K562 (cell line): ENCODE measurements around the gene DENND6A. TPM values are rescaled to one million over a fixed set of nuclear protein-coding genes. Genes with fewer than 3 reads are reported as not detected.

Source experiments
- FOXA1 ChIP-seq: fragments of 450-650 bp; IDR thresholded peaks from 2 replicates; pipeline ENCODE4 v1.6.1; 2016; ENCODE audit warnings: mild to moderate bottlenecking, borderline replicate concordance
- HMG20A ChIP-seq: fragments of 450-650 bp; formaldehyde crosslinking; conservative IDR thresholded peaks from 2 replicates; pipeline ENCODE4 v1.4.0; 2020; ENCODE audit warnings: mild to moderate bottlenecking, mixed read lengths
- JUND ChIP-seq, 2 experiments: IDR thresholded peaks; 2 replicates in 1 of 2; 3 replicates in 1 of 2; pipeline ENCODE4 v1.6.1; 2011; ENCODE audit warnings: borderline replicate concordance in 2 of 2, low read depth in 2 of 2, low read length in 2 of 2, improper control_type of control experiment in 1 of 2, missing biosample characterization in 1 of 2, missing genetic modification characterization in 1 of 2, missing genetic modification reagents in 1 of 2
- NFE2 ChIP-seq: IDR thresholded peaks from 2 replicates; pipeline ENCODE4 v1.6.1; 2014; ENCODE audit warnings: antibody characterized with exemption, low read depth
- SIN3A ChIP-seq, 2 experiments: fragments of 150-350 bp in 1 of 2; IDR thresholded peaks; 2 replicates each; pipeline ENCODE4 v1.6.1; 2011 to 2016; ENCODE audit warnings: borderline replicate concordance in 2 of 2, low read depth in 2 of 2, low read length in 2 of 2, mild to moderate bottlenecking in 2 of 2, moderate library complexity in 2 of 2; ENCODE audit not compliant: control insufficient read depth in 1 of 2
- SNRNP70 ChIP-seq: fragments of 200-400 bp; formaldehyde crosslinking; optimal IDR thresholded peaks from 2 replicates; pipeline ENCODE3; 2017; ENCODE audit warnings: low read depth, low read length
- ZNF253 ChIP-seq: fragments of 250-450 bp; sonication (Bioruptor Pico); conservative IDR thresholded peaks from 2 replicates; pipeline ENCODE4 v1.6.1; 2021; ENCODE audit warnings: mild to moderate bottlenecking
- polyA plus RNA-seq, 8 experiments: library from polyadenylated mRNA; depleted of rRNA in 4 of 8; stranded (reverse) in 5 of 8; unstranded in 3 of 8; fragments of >200 nt; fragmentation: Nextera tagmentation in 2 of 8; fragmentation: Illumina TruSeq in 1 of 8; extraction: Ambion mirVana in 2 of 8; extraction: Trizol in 1 of 8; gene quantifications; 2 replicates each; pipeline versions ENCODE4 v1.2.1 to v1.2.3, GENCODE V29; 2011 to 2014; ENCODE audit warnings: inconsistent platforms in 1 of 8, missing spikeins in 1 of 8
- total RNA-seq, 7 experiments: library from RNA; depleted of rRNA in 6 of 7; stranded (reverse); fragments of >200 nt in 6 of 7; fragmentation: Illumina TruSeq in 2 of 7; extraction: Trizol in 2 of 7; gene quantifications; 2 replicates each; pipeline versions ENCODE4 v1.2.1 to v1.2.3, GENCODE V29; 2011 to 2021; ENCODE audit warnings: low replicate concordance in 1 of 7
- TF ChIP-seq, protein P1 (sequence below), 2 experiments: fragments of 450-650 bp; IDR thresholded peaks; 2 replicates each; pipeline ENCODE4 v1.6.1; 2018; ENCODE audit warnings: mild to moderate bottlenecking in 2 of 2, low read depth in 1 of 2; ENCODE audit not compliant: partially characterized antibody in 2 of 2
- TF ChIP-seq, protein P2 (sequence below): sonication (generic); formaldehyde crosslinking; IDR thresholded peaks from 2 replicates; pipeline ENCODE4 v1.8.1; 2023; ENCODE audit warnings: mild to moderate bottlenecking, missing genetic modification reagents
- TF ChIP-seq, protein P3 (sequence below): fragments of 450-650 bp; formaldehyde crosslinking; IDR thresholded peaks from 2 replicates; pipeline ENCODE4 v1.4.0; 2020; ENCODE audit warnings: mild to moderate bottlenecking, moderate library complexity
- TF ChIP-seq, protein P4 (sequence below), 2 experiments: fragments of 250-450 bp in 1 of 2; fragments of 450-650 bp in 1 of 2; sonication (Bioruptor Pico) in 1 of 2; IDR thresholded peaks; 2 replicates each; pipeline versions ENCODE4 v1.6.1 to v1.8.0; 2016 to 2021; ENCODE audit warnings: mild to moderate bottlenecking in 2 of 2, moderate library complexity in 2 of 2, missing compliant biosample characterization in 1 of 2, missing genetic modification characterization in 1 of 2
- TF ChIP-seq, protein P5 (sequence below): sonication (generic); formaldehyde crosslinking; IDR thresholded peaks from 2 replicates; pipeline ENCODE4 v1.8.1; 2023; ENCODE audit warnings: mild to moderate bottlenecking, missing genetic modification reagents

The DENND6A gene
- total and polyA plus RNA-seq, 9 of the 15 experiments (the other 6 are each of a cell fraction or from before 2014, with no cell fraction given) = 1.5 to 12.7 (median 7.1) TPM

DNA sequence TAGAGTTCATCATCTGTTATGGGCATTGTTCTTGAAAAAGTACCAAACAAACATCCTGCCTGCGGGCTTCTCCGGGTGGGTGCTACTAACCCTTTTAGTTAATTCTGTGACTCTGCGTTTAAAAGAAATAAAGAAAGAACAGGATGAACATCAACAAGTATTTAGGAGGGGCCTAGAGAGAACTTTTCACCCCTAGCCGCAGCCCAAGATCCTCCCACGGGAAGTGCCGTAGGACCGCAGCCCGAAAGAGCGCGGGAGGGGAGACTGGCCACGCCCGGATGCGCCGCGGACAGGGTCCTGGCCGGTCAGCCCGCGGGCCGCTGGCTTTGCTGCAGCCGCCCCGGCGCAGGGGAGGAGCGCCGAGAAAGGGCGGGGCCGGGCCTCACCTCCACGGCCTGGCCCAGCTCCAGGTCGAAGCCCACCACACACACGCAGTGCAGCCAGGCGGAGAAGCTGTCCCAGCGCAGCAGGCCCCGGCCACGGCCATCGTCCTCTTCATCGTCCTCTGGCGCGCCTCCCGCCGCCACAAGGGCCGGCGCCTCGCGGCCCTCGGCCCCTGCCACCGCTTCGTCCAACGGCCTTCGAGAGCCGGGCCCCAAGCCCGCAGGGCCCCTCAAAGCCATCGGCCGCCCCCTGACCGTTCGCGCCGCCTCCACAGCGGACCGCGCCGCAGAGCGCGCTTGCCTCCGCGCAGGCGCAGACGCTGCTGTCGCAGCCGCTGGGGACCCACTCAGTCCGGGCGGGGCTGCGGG, at the start of gene DENND6A (continued):
- TF ChIP-seq, protein P1, sequence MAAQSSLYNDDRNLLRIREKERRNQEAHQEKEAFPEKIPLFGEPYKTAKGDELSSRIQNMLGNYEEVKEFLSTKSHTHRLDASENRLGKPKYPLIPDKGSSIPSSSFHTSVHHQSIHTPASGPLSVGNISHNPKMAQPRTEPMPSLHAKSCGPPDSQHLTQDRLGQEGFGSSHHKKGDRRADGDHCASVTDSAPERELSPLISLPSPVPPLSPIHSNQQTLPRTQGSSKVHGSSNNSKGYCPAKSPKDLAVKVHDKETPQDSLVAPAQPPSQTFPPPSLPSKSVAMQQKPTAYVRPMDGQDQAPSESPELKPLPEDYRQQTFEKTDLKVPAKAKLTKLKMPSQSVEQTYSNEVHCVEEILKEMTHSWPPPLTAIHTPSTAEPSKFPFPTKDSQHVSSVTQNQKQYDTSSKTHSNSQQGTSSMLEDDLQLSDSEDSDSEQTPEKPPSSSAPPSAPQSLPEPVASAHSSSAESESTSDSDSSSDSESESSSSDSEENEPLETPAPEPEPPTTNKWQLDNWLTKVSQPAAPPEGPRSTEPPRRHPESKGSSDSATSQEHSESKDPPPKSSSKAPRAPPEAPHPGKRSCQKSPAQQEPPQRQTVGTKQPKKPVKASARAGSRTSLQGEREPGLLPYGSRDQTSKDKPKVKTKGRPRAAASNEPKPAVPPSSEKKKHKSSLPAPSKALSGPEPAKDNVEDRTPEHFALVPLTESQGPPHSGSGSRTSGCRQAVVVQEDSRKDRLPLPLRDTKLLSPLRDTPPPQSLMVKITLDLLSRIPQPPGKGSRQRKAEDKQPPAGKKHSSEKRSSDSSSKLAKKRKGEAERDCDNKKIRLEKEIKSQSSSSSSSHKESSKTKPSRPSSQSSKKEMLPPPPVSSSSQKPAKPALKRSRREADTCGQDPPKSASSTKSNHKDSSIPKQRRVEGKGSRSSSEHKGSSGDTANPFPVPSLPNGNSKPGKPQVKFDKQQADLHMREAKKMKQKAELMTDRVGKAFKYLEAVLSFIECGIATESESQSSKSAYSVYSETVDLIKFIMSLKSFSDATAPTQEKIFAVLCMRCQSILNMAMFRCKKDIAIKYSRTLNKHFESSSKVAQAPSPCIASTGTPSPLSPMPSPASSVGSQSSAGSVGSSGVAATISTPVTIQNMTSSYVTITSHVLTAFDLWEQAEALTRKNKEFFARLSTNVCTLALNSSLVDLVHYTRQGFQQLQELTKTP (IDR thresholded peaks at IDR 0.05; ENCODE audit: low read depth in 1 of 2, partially characterized antibody in 2 of 2) = no peak
- TF ChIP-seq SIN3A (IDR thresholded peaks at IDR 0.05; ENCODE audit: borderline replicate concordance in 2 of 2, control insufficient read depth in 1 of 2, low read depth in 2 of 2, low read length in 2 of 2) = no peak; a peak in 1 of 4 replicates
- TF ChIP-seq NFE2 = no peak
- TF ChIP-seq FOXA1 = no peak
- TF ChIP-seq, protein P2, sequence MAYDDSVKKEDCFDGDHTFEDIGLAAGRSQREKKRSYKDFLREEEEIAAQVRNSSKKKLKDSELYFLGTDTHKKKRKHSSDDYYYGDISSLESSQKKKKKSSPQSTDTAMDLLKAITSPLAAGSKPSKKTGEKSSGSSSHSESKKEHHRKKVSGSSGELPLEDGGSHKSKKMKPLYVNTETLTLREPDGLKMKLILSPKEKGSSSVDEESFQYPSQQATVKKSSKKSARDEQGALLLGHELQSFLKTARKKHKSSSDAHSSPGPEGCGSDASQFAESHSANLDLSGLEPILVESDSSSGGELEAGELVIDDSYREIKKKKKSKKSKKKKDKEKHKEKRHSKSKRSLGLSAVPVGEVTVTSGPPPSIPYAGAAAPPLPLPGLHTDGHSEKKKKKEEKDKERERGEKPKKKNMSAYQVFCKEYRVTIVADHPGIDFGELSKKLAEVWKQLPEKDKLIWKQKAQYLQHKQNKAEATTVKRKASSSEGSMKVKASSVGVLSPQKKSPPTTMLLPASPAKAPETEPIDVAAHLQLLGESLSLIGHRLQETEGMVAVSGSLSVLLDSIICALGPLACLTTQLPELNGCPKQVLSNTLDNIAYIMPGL = no peak
- TF ChIP-seq, protein P3, sequence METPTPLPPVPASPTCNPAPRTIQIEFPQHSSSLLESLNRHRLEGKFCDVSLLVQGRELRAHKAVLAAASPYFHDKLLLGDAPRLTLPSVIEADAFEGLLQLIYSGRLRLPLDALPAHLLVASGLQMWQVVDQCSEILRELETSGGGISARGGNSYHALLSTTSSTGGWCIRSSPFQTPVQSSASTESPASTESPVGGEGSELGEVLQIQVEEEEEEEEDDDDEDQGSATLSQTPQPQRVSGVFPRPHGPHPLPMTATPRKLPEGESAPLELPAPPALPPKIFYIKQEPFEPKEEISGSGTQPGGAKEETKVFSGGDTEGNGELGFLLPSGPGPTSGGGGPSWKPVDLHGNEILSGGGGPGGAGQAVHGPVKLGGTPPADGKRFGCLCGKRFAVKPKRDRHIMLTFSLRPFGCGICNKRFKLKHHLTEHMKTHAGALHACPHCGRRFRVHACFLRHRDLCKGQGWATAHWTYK (CRISPR knock-in tag) = peak; percentile 50; the same call in 1 of the 2 replicates
- TF ChIP-seq ZNF253 (CRISPR knock-in tag) = no peak
- TF ChIP-seq, protein P4, sequence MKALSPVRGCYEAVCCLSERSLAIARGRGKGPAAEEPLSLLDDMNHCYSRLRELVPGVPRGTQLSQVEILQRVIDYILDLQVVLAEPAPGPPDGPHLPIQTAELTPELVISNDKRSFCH (CRISPR knock-in tag; IDR thresholded peaks at IDR 0.05) = no peak
- TF ChIP-seq, protein P4 (tag; IDR thresholded peaks at IDR 0.05) = 0 out of 2 replicates have a peak, but pooled peaks have one; percentile 59
- TF ChIP-seq JUND (IDR thresholded peaks at IDR 0.05; ENCODE audit: borderline replicate concordance, low read depth, low read length) = no peak
- no peak; the same call in 2 of the 3 replicates for TF ChIP-seq JUND (tag; IDR thresholded peaks at IDR 0.05; ENCODE audit: borderline replicate concordance, low read depth, low read length)
- TF ChIP-seq, protein P5, sequence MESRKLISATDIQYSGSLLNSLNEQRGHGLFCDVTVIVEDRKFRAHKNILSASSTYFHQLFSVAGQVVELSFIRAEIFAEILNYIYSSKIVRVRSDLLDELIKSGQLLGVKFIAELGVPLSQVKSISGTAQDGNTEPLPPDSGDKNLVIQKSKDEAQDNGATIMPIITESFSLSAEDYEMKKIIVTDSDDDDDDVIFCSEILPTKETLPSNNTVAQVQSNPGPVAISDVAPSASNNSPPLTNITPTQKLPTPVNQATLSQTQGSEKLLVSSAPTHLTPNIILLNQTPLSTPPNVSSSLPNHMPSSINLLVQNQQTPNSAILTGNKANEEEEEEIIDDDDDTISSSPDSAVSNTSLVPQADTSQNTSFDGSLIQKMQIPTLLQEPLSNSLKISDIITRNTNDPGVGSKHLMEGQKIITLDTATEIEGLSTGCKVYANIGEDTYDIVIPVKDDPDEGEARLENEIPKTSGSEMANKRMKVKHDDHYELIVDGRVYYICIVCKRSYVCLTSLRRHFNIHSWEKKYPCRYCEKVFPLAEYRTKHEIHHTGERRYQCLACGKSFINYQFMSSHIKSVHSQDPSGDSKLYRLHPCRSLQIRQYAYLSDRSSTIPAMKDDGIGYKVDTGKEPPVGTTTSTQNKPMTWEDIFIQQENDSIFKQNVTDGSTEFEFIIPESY (CRISPR knock-in tag) = peak; percentile 37; the same call in 1 of the 2 replicates
- TF ChIP-seq HMG20A (CRISPR knock-in tag) = no peak
- no peak for TF ChIP-seq SNRNP70
